IPS DF 19.7 (cell line): ENCODE data around the gene FHDC1.

Source experiments
- DNase-seq: peaks from one replicate; pipeline ENCODE4 v3.0.0-alpha.2; 2013; ENCODE audit warnings: low read depth, low spot score

FHDC1 gene

DNA sequence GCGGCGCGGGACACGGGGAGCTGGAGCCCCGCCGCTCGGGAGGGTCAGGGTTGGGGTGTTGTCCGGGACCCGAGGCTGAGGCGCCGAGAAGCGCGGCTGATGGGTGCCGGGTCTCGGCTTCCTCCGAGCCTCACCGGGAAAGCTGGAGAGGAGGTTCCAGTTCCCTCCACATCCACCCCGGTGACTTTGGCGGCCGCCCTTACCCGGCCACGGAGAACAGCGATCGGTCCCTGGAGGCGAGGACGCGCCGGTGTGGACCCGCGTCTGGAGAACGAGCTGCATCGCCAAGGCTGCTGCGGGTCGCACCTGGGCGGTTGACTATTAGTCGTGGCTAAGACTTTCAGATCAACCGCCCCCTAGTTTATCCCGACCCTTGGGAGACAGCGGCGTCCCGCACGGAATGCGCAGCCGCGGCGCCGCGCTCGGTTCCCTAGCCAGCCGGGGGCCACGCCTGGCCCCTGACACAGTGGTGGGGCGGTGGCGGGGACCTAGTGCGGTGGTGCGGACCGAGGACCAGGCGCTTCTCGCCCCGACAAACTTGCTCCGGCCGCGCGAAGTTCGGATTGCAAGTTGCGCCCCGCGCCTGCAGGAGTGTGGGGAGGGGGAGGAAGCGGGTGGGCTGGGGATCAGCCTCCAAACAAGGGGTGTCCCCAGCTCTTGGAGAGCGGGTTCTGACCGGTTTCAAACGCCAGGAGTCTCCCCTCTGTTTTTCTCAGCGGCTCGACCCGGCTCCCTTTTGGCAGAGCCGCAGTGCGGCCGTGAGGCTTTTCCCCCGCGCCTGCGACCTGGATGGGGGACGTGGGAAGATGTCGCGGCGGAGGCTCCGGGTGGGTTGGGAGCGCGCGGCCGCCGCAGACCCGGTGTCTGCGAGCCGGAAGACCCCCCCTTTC, 568 bp downstream of the FHDC1 start:
- peak; percentile 57 for DNase-seq

DNA sequence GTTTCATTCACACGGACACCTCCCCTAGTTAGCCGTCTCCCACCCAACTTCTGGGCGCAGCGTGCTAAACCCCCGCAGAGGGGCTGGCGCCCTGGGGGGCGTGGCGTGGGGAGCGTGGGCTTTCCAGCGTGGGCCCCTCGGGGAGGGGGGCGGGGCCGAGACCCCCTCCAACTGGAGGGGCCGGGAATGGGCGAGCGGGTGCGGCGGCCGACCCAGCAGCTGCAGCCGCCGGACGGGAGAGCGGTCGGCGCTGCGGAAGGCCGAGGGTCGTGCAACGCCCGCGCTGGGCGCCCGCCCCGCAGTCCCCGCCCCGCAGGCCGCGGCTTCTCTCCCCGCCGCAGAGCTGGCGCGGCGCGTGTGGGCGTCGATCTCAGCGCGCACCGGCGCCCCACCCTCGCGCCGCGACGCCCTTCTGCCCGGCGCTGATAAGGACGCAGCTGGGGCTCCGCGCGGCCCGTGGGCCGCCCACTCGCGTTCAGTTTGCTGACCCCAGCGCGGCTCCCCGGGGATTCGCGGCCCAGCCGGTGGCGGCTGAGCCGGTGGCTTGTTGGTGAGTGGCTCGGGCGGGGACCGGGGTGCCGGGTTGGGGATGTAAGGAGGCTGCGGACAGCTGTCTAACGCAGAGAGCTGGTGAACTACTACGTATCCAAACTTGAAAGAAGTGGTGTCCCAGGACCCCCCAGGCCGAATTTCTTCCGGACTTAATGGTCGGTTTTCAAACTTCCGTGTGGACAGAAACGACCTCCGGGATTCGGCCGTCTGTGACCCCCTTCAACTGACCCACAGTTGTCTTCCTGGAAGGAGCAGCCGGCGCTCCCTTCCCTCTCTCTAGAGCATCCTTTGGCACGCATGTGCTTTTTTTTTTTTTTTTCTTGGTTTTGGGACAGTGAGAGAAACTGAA, 1.5 kb downstream of the FHDC1 start:
- no peak for DNase-seq

DNA sequence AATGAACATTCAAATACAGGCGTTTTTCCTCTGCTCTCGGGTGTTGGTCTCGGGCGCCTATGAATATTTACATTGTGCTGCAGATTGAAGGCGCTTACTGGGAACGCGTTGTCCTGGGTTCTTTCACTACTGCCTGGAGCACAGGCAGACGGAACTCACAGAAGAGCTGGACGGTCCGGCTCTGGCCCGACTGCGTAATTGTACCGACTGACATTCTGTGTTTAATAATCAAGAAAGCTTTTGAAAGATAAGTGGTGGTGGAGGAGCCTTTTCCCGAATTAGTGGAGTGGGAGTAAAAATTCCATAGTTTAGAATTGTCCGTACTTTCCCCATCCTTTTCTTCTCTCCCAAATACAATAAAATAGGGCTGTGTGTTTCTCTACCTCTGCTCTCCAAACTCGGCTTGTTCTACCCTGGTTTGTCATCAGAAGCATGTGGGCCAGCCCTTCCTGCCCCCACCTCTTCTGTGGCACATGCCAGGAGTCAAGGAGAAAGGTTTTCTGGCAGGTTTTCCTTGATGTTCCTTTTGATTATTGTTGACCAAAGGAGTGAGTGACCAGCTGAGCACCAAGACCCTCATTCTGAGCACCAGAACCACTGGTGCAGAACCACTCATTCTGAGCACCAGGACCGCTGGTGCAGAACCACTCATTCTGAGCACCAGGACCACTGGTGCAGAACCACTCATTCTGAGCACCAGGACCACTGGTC, 2.3 kb downstream of the FHDC1 start:
- no peak for DNase-seq

DNA sequence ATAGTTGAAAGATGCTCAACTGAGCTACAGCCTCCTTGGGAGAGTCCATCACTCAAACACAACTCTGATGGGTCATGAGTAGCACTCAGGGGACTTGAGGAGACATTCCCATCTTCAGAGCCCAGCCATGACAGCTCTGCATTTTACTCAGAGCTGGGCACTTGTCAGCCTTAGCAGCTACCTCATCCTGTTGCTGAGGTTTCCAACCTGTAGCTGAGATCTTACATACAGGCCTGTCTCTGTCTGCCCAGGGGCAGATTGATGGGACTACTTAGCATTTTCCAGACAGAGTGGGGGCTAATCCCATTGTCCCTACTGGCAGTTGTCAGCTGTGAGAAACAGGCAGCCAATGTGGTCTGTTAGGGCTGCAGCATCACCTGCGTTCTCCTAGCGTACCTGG, 3.5 kb downstream of the FHDC1 start:
- no peak for DNase-seq

DNA sequence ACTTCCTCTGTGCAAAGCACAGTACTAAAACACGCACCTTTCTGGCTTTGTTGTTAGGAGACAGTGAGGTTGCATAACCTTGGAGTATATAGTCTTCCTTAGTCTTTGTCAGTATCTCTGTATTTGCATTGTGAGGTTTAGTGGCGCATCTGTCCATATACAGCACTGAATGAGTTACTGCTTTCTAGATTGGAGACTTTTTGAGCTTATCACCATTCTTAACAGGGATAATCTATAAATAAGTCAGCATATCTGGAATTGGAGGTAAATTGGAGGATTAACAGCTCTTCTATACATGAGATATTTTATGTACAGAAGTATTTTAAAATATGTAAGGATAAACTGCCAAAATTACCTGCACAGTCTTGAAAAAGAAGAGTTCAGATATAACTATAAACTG, 4.3 kb downstream of the FHDC1 start:
- DNase-seq: no peak

DNA sequence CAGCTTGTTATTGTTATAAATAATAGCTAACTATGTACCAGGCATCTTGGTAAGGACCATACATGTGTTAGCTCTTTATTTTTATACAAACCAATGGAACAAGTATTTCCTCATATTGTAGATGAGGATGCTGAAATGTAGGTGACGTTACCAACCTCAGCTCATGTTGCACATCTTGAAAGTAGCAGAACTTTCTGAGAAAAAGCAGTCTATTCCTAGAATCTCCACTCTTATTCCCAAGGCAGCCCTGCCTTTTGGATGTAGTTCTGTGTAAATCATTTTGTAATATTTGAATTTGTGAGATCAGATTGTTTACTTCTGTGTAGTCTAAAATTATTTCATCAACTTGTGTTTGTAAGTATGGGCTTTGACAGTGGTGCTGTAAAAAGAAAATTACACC, 5.3 kb downstream of the FHDC1 start:
- DNase-seq: no peak

DNA sequence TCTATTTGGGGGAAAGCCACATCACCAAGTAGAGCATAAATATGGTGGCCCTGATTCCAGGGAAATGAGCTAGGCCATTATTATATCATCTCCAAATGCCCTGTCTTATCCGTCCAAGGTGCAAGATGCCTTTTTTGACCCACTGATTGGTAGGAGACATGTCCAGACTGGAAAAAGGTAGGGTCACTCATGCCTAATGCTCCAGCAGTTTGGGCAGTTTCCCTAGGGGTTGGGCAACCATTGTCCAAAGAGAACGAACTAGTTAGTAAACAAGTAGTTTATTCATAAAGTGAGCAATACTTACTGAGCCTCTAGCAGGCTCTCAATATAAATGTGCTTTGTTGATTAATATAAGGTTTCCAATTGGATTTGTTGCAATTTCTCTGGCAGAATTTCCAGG, 6.2 kb downstream of the FHDC1 start:
- DNase-seq: no peak

DNA sequence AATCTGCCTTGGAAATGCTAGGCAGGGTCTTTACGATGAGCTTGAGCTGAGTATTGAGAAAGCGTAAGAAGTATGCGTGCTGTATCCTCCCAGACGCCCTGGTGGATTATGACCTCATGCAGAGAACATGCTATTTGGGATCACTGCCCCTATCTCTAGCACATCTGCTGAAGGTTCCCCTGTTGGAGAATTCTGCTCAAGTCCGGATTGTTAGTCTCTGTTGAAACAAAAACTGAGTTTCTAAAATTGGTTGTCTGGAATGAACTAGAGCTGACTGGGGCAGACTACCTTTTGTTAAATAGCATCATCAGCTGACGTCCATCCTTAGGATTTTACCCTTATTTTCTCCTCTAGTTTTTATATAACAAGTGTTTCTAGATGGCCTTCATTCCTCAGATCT, 7.5 kb downstream of the FHDC1 start:
- DNase-seq: no peak

DNA sequence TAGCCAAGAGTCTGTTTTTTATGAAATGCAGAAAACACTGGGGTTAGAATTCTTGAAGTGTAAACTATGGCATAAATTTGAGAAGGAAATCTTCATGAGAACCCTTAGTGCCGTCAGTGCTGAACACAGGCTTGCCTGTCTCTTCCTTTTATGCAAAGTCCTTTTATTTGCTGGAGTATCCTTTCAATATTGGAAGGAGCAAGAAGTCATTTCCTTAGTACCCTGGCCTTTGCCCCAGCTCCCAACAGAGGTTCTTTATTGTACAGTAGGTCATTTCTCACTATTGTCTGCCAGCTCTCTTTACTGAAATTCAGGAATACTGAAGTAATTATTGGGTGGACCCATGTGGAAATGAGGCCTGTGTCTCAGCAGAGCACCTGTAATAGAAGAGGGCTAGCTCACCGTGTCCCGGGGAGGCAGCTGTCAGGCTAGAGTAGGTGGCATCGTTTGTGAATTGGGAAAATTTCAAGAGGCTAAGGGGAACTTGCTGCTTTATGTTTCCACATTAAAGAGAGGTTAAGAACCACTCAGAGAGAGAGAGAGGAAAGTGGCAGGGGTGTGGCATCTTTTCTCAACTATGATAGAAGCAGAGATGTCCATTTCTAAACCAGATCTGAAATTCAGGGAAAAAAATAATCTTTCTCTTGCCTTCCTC, 8.7 kb downstream of the FHDC1 start:
- DNase-seq: no peak

DNA sequence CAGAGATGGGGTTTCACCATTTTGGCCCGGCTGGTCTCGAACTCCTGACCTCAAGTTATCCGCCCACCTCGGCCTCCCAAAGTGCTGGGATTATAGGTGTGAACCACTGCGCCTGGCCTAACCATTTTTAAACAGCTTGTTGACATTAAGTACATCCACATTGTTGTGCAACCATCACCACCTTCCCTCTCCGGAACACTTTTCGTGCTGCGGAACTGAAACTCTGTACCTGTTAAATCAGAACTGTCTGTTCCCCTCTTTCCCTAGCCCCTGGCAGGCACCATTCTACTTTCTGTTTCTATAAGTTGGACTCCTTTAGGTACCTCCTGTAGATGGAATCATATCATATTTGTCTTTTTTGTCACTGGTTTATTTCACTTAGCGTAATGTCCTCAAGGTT, 9.5 kb downstream of the FHDC1 start:
- DNase-seq: no peak

DNA sequence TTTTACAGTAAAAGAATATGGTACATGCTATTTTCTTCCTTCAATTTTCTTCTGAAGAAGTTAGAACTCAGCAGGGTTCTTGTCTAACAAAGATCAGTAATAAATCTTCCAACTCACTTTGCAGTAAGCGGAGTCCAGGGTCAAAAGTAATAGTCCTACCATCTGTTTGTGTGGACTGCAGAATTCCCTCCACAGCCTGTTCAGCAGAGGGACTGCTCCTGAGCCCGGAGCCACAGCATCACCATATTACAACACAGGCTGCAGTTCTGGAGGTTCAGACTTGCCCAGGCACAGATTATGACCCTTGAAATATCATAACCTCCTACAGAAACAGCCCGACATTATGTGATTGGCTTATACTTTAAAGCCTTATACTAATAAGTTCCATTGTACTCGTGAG, 10.3 kb downstream of the FHDC1 start:
- DNase-seq: no peak

DNA sequence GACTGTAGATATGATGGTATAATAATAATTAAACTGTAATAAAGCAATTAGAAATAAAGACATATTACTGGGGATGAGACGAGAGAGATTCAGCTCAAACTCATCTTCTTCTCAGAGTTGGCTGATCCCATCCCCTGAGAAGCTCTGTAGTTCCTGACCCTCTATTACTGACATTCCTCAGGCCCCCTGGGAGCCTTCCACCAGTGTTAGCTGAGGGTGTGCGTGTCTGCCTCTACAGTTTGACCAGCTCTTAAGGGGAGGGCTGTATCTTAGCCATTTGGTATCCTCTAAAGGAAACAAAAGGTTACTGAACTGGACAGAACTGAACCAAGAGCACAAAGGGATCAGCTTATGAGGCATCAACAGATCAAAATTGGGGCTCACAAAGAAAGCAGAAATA, 11.2 kb downstream of the FHDC1 start:
- DNase-seq: no peak

DNA sequence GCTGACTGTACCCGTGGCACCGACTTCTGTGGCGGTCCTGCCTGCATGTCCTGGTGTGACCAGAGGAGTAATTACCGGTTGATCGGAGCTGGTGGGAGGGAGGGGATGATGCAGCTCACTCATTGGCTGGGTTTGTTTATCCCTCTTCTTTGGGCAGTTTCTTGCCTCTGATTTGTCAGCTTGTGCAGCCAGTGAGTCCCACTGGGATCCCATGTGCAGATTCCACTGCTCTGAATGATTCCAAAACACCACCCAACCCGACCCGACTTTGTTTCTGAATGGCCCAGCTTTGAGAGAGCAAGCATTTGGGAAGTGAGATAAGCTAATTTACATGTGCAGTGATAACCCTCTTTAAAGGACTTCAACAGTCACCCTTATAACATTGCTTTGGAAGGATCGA, 13.8 kb downstream of the FHDC1 start:
- DNase-seq: no peak

DNA sequence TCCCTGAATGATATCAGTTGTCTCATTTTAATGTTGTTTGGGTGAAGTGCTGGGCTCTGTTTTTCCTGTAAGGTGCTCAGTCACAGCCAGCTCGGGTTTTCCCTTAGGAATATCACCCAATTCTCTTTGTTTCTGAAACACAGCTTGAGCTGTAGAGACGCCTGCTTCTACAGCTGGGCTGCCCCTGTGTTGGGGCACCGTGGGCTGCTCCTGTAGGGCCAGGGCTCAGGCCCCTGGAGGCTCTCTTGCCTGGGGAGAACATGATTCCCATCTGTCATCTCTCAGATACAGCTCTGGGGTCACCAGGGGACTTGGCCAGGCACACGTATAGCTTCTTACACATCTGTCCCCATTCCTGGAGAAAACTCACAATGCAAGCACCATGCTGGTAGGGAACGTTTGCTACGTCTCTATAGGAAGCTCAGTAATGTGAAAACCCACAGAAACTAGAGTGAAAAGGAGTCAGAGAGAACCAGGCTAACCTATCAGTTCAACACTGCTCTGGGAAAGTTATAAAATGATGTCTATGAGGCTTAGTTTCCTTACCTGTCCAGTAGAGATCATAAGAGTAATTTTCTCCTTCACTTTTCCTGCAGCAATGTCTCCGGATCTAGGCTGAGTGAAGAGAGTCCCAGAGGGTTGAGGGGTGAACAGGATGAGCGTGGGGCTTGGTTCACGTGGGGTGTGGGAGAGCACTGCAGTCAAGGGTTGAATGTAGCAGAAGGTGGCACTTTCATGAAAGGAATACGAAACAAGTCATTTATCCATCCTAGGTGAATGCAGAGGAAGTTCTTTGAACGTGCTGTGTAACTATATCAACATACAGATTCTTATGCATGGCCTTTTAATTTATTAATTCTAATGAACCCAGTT, 14.5 kb downstream of the FHDC1 start:
- DNase-seq: no peak

DNA sequence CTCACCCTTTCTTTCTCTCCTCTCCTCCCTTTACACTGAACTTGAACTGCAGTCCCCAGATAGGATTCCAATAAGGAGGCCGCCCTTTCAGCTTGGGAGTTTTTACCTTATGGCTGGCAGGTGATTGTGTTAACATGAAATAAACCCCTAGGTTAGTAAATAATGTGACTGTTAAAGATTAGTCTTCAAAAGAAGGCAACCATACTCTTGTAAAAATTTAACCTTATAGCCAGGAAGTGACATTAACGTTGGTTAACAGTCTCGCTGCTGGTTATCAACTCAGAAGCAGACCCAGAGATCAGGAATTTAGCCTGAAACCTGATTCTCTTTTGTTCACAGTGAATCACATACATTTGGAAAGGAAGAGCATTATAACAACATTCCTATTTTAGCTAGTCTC, 15.2 kb downstream of the FHDC1 start:
- no peak for DNase-seq

DNA sequence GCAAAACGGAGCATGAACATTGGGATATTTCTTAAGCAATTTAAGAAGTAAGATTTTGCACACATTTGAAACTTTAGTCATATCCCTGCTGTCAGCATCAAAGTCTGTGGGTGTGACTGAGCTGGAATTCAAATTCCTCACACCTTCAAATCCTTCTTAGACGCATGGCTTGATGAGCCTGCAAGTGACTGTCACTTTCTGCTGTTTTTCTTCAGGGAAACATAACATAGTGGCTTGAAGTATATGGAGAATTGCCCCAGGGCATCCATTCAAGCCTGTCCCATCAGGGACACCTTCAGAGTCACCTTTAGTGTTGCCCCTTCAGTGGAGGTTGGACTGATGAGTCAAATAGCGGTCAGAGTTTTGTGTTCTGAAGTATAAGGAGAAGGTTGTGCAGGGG, 17.4 kb downstream of the FHDC1 start:
- no peak for DNase-seq

DNA sequence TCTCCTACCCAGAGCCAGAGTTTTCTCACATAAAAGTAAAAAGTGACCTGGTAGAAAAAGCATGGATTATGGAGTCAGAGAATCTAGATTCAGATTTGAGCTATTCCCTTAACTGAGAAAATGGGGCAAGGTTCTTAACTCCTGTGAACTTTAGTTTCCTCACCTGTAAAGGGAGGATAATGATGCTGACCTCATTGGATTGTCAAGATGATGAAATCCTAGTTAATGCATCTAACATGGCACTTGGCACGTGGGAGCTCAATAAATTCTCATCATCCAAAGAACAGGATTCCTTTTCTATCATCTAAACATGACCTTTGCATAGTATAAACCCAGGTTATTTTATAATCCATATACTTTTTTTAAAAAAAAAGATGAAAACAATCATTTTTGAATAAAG, 18.6 kb downstream of the FHDC1 start:
- DNase-seq: no peak

DNA sequence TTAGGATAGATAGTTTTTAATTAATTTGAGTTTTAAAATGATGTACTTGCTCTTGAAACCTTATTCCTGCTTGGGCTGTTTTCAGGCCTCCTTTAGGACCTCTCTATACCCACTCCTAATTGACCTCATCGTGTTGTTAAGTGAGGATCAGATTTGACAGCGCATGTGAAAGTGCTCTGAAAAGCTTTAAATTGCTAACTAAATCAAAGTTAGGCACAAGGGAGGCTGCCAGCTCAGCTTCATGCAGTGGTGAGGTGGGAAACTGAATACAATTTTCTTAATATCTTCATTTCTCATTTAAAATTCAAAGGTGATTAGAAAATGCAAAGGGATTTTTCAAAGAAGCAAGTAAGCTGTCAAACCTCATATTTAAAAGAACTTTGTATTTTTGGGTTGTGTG, 20.0 kb downstream of the FHDC1 start:
- DNase-seq: no peak

DNA sequence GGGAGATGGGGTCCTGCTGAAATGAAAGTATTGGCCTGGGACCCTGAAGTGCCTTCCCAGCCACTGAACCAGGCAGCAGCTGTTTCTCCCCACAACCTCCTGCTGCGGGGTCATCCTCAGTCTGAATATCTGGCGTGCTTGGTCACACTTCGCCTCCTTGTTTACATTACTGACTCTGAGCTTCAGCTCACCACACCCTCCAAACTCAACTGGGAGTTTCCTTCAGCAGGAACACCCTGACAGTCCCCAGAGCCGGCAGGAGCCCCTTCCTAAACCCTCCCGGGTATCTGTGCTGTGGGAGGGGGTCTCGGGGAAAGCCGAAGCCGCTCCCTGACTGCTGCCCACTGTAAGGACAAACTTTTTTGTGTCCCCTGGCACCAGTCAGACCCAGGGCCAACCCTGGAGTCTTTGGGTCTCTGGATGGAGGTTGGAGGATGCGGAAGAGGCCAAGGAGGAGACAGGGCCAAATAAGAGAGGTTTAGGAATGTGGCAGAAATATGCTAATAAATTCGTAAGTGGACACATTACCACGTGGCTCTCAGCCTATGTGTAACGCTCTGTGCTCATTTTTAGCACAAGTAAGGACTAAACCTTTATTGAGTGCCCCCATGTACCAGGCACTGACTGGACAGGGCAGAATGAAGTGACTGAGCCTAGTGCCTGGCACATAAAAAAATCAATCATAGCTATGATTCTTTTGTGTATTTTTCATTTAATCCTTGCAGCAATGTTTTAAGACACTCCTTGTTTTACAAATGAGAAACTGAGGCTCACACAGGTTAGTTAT, 20.7 kb downstream of the FHDC1 start:
- DNase-seq: no peak
